Tibial nerve (tissue), 4 donors: ENCODE results near the gene NUP42. TPM values are rescaled to one million over a fixed set of nuclear protein-coding genes. Genes with fewer than 3 reads are reported as not detected.

Experiments used
- DNase-seq, 2 donors: peaks; one replicate each; pipeline ENCODE4 v3.0.0-alpha.2; 2019; ENCODE audit warnings: low spot score in 2 of 2
- H3K27ac ChIP-seq, 4 donors: fragments of 200-600 bp; sonication (generic) in 3 of 4; one replicate each; pipeline ENCODE4 v1.5.1; 2017 to 2019; ENCODE audit warnings: mild to moderate bottlenecking in 1 of 4
- H3K27me3 ChIP-seq, 2 donors: fragments of 200-600 bp; sonication (generic) in 1 of 2; one replicate each; pipeline versions ENCODE4 v1.5.1 to v1.6.0; 2017 to 2019
- H3K36me3 ChIP-seq, 3 donors: fragments of 200-600 bp; sonication (generic); one replicate each; pipeline ENCODE4 v1.5.1; 2018 to 2019
- H3K4me1 ChIP-seq, 4 donors: fragments of 200-600 bp; sonication (generic) in 3 of 4; one replicate each; pipeline ENCODE4 v1.5.1; 2017 to 2019
- H3K4me3 ChIP-seq, 4 donors: fragments of 200-600 bp; sonication (generic) in 3 of 4; one replicate each; pipeline ENCODE4 v1.5.1; 2017 to 2019; ENCODE audit warnings: mild to moderate bottlenecking in 1 of 4, moderate library complexity in 1 of 4
- H3K9me3 ChIP-seq, 4 donors: fragments of 200-600 bp; sonication (generic) in 3 of 4; one replicate each; pipeline ENCODE4 v1.5.1; 2017 to 2019
- CTCF ChIP-seq, 5 experiments: fragments of 200-600 bp in 3 of 5; fragments of 450-650 bp in 2 of 5; sonication (generic) in 3 of 5; IDR thresholded peaks; one replicate each; pipeline ENCODE4 v1.5.1; 2016 to 2019; ENCODE audit warnings: antibody characterized with exemption in 5 of 5, mild to moderate bottlenecking in 3 of 5, moderate library complexity in 2 of 5
- EP300 ChIP-seq, 2 donors: sonication (generic); formaldehyde crosslinking; IDR thresholded peaks; one replicate each; pipeline ENCODE4 v1.6.1; 2017; ENCODE audit warnings: antibody characterized with exemption in 2 of 2, mild to moderate bottlenecking in 1 of 2
- POLR2A ChIP-seq, 2 donors: fragments of 450-650 bp; IDR thresholded peaks; one replicate each; pipeline ENCODE4 v1.6.1; 2017; ENCODE audit warnings: antibody characterized with exemption in 2 of 2, mild to moderate bottlenecking in 2 of 2, moderate library complexity in 2 of 2
- WGBS, 2 donors: methylation state at CpG; one replicate each; pipeline ENCODE4 v1.1.5; 2018; 5-methylcytosine and 5-hydroxymethylcytosine counted together
- total RNA-seq, 4 donors: library from RNA; depleted of rRNA; stranded (reverse); fragments of >200 nt; gene quantifications; one replicate each; pipeline ENCODE4 v1.1.0, GENCODE V29; 2016

NUP42 gene
- total RNA-seq, 4 donors from 2014 or later = 19.2 to 45.6 (median 35.8) TPM

GRCh38 chr7:23168111-23168885, 13.6 kb upstream of the NUP42 start:
- Histone ChIP-seq H3K27me3 (no peaks in the 10 kb centered on the region), H3K9me3 (no peaks in the 10 kb centered on the region), H3K27ac (no peak overlapping the region), H3K36me3 (peaks cover 0 to 35% (median 0%) of the 10 kb centered on the region in 3 donors), H3K4me1 (no peaks in the 10 kb centered on the region), H3K4me3 (no peak overlapping the region)
- no peak for DNase-seq
- TF ChIP-seq EP300 (IDR thresholded peaks at IDR 0.05) = no peak
- no peak for TF ChIP-seq CTCF (IDR thresholded peaks at IDR 0.05)
- TF ChIP-seq POLR2A (IDR thresholded peaks at IDR 0.05) = no peak
- 71 to 73% methylated on average over 8 of the region's 8 CpGs for WGBS, 2 donors

GRCh38 chr7:23175938-23176337, 5.9 kb upstream of the NUP42 start:
- TF ChIP-seq EP300 (IDR thresholded peaks at IDR 0.05) (no peak), CTCF (IDR thresholded peaks at IDR 0.05) (no peak), POLR2A (IDR thresholded peaks at IDR 0.05) (no peak)
- no peaks in the 10 kb centered on the region for H3K27me3 ChIP-seq
- no peak for DNase-seq

GRCh38 chr7:23183279-23184012, 1.6 kb downstream of the NUP42 start:
- TF ChIP-seq EP300 (IDR thresholded peaks at IDR 0.05) (no peak), POLR2A (IDR thresholded peaks at IDR 0.05) (no peak), CTCF (IDR thresholded peaks at IDR 0.05) (no peak)
- Histone ChIP-seq H3K36me3 (peaks cover 0 to 26% (median 5%) of the 10 kb centered on the region in 3 donors), H3K27me3 (no peaks in the 10 kb centered on the region), H3K4me3 (peak overlapping the region in 1 of 4 donors; percentile 83), H3K9me3 (no peaks in the 10 kb centered on the region), H3K27ac (peak overlapping the region in 1 of 4 donors; percentile 92), H3K4me1 (peaks cover 0 to 31% (median 14%) of the 10 kb centered on the region in 4 donors)
- no peak for DNase-seq
- 91 to 92% methylated on average over 20 of the region's 20 CpGs for WGBS, 2 donors

More at GRCh38 chr7:23175938-23176337, 5.9 kb upstream of the NUP42 start:
- Histone ChIP-seq H3K4me1 (peaks cover 0 to 2% (median under 1%) of the 10 kb centered on the region in 4 donors), H3K4me3 (no peak overlapping the region), H3K36me3 (peaks cover 0 to 15% (median 0%) of the 10 kb centered on the region in 3 donors), H3K27ac (no peak overlapping the region), H3K9me3 (no peaks in the 10 kb centered on the region)
- 92 to 94% methylated on average over 2 of the region's 2 CpGs for WGBS, 2 donors

- WGBS, 2 donors = 76 to 84% methylated on average over 1 of the region's 1 CpG
- peaks cover 0 to 34% (median 5%) of the 10 kb centered on the region in 3 donors for H3K36me3 ChIP-seq
- DNase-seq = no peak
- TF ChIP-seq POLR2A (IDR thresholded peaks at IDR 0.05) = no peak
- TF ChIP-seq CTCF (IDR thresholded peaks at IDR 0.05) = no peak
- no peak for TF ChIP-seq EP300 (IDR thresholded peaks at IDR 0.05)
- no peaks in the 10 kb centered on the region for H3K9me3 ChIP-seq
- no peak overlapping the region for H3K4me3 ChIP-seq
- H3K27ac ChIP-seq = no peak overlapping the region
- no peaks in the 10 kb centered on the region for H3K27me3 ChIP-seq
- peaks cover 0 to 31% (median 14%) of the 10 kb centered on the region in 4 donors for H3K4me1 ChIP-seq
Observed at GRCh38 chr7:23184291-23184690, 2.4 kb downstream of the NUP42 start.
